GM21360 (cell line): ENCODE results near the gene SLC24A5.

Experiments
- ATAC-seq: cut with Tn5 transposase; IDR thresholded peaks from one replicate; pipeline ENCODE4 v1.9.1; 2021; ENCODE audit warnings: mild to moderate bottlenecking, moderate library complexity; ENCODE audit not compliant: unreplicated experiment

The SLC24A5 gene

DNA sequence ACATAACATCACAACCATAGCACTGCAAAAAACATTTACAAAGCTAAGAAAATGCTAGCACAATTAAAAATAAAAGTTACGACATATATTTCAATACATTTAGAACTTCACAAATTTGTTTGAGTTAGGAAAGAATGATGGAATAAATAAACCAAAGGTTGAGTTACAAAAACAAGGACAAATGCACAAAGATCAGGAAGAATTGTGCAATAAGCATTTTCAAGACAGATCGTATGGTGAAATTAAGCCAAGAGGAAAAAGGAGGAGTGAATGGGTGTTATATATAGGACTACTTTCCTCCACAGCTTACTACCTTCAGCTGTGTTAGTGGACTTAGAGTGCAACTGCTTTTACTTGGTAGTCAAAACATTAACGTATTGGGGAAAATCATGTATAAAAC lies 64.7 kb downstream of the SLC24A5 start:
- no peak for ATAC-seq

DNA sequence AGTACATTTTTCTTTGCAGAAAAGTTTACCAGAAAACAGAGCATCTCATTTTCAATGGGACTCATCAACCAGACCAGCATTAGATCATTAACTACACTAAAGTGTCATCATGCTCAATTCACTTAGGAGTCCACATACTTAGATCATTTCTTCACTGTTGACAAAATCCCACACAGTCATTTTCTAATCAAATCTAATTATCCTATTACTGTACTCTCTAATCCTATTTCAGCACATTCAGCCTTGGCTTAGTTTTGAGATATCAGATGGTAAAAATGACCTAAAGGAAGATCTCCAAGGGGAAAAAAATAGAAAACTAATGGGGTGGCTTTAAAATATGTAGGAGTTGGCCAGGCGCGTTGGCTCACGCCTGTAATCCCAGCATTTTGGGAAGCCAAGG lies 65.5 kb downstream of the SLC24A5 start:
- ATAC-seq = no peak

DNA sequence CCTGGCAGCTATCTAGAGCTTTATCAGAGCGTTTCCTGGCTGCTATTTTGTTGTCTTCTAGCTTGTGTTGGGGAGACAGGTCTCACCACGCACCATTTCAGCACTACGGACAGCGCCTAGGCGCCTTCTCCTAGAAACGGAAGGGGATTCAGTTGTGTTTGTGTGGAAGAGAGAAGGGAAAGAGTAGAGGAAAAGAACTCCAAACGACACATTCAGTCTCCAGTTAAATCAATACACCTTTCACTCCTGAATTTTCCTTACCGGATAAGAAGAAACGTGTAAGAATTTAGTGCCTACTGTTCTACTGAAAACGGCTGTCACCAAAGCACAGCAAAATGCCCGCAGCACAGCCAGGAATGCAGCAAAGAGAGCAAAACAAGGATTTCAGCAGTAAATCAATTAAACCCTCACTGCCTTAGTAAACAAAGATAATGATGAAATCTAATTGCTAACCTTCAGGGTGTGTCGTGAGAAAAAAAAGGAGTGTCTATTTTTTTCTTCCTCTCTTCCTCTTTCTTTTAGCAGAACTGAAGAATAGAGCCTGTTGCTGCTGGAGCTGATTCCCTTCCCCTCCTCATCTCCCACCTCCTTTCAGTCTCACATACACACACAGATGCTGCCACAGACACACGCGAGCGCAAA lies 70.3 kb downstream of the SLC24A5 start:
- no peak for ATAC-seq

DNA sequence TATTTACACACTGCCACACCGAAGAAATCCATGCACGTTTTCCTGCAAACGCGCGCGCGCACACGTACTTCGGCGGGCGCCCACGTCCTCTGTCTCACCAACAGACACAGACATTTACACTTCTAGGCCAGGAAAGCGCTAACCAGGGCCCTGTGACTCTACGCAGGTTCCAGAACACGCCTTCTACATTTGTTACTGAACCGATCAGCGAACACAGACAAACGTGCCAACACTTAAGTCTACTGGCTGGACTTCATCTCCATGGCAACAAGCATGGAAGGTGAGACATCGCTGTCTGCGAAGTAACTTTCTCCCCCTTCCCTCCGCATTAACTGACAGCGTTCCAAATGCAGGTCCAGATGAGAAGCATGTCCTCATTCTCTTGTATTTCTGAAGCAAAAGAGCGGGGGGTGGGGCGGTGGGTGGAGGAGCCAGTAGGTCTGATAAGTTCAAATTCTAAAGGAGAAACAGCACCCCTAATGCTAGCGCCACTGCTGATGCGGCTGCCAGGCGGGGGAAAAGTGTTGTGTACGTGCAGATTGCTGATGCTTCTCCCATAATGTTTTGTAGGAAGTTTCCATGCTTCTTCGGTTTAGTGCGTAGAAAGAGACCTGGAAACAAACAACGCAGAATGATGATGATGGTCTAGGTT lies 70.9 kb downstream of the SLC24A5 start, which contains the start of gene CTXN2:
Gene CTXN2, plus strand, starts transcription at position 92 of the 652 bp plus-strand sequence. CDS start 9,636 bp downstream, outside the sequence.
- no peak for ATAC-seq
